Skeletal muscle satellite cell (primary cell): ENCODE results near the gene PTPRT.

ENCODE experiments used
- H3K27me3 ChIP-seq: 2 replicates; pipeline ENCODE4 v1.7.0; 2013; ENCODE audit warnings: low read length; ENCODE audit not compliant: control insufficient read depth, insufficient read depth
- H3K36me3 ChIP-seq: 2 replicates; pipeline ENCODE4 v1.7.0; 2013; ENCODE audit warnings: mild to moderate bottlenecking, control low read depth, low read length; ENCODE audit not compliant: insufficient read depth
- H3K4me1 ChIP-seq: 2 replicates; pipeline ENCODE4 v1.7.0; 2013; ENCODE audit warnings: low read length; ENCODE audit not compliant: control insufficient read depth, insufficient read depth
- H3K4me2 ChIP-seq: 2 replicates; pipeline ENCODE4 v1.7.0; 2013; ENCODE audit warnings: mild to moderate bottlenecking, low read length
- H3K4me3 ChIP-seq: 2 replicates; pipeline ENCODE4 v1.7.0; 2013; ENCODE audit warnings: low read length
- H3K9ac ChIP-seq: 2 replicates; pipeline ENCODE4 v1.7.0; 2013; ENCODE audit warnings: mild to moderate bottlenecking, low read depth, low read length, moderate library complexity
- H3K9me3 ChIP-seq: replicated peaks from 2 replicates; pipeline ENCODE4 v1.7.0; 2013; ENCODE audit warnings: mild to moderate bottlenecking, control low read depth, low read length

The PTPRT gene

GRCh38 chr20:42634156-42634555 lies 555.5 kb downstream of the PTPRT start:
- H3K4me1 ChIP-seq: no peaks in the 10 kb centered on the region
- no peaks in the 10 kb centered on the region for H3K27me3 ChIP-seq
- H3K36me3 ChIP-seq: no peaks in the 10 kb centered on the region
- peaks cover 3% of the 10 kb centered on the region for H3K9me3 ChIP-seq
- H3K4me3 ChIP-seq: no peak overlapping the region
- H3K9ac ChIP-seq: no peak overlapping the region
- H3K4me2 ChIP-seq: no peak overlapping the region

GRCh38 chr20:42628683-42629082 lies 561.0 kb downstream of the PTPRT start:
- Histone ChIP-seq H3K27me3 (no peaks in the 10 kb centered on the region), H3K9me3 (peaks cover 3% of the 10 kb centered on the region), H3K4me2 (no peak overlapping the region), H3K4me1 (no peaks in the 10 kb centered on the region), H3K9ac (no peak overlapping the region), H3K36me3 (no peaks in the 10 kb centered on the region), H3K4me3 (no peak overlapping the region)

DNA sequence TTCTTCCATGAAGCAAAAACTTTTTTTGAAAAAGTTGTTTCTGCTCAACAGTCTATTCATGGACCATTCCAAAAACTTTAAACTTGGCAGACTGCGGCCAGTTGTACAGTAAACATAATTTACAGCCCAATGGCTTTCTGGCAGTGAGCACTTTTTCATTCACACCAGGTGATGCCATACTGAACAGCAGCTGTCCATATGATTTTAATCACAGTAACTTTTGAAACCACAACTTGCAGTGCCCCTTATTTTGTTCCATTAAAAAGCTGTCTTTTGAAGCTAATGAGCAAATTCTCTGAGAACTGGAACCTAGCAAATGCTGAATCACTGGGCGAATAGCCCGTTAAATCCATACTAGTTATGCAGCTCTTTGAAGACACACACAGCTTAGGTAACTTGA lies 576.6 kb downstream of the PTPRT start:
- H3K4me3 ChIP-seq: no peak overlapping the region
- H3K4me2 ChIP-seq: no peak overlapping the region
- no peaks in the 10 kb centered on the region for H3K36me3 ChIP-seq
- no peaks in the 10 kb centered on the region for H3K4me1 ChIP-seq
- H3K27me3 ChIP-seq: no peaks in the 10 kb centered on the region
- no peak overlapping the region for H3K9ac ChIP-seq
- peaks cover 9% of the 10 kb centered on the region for H3K9me3 ChIP-seq

DNA sequence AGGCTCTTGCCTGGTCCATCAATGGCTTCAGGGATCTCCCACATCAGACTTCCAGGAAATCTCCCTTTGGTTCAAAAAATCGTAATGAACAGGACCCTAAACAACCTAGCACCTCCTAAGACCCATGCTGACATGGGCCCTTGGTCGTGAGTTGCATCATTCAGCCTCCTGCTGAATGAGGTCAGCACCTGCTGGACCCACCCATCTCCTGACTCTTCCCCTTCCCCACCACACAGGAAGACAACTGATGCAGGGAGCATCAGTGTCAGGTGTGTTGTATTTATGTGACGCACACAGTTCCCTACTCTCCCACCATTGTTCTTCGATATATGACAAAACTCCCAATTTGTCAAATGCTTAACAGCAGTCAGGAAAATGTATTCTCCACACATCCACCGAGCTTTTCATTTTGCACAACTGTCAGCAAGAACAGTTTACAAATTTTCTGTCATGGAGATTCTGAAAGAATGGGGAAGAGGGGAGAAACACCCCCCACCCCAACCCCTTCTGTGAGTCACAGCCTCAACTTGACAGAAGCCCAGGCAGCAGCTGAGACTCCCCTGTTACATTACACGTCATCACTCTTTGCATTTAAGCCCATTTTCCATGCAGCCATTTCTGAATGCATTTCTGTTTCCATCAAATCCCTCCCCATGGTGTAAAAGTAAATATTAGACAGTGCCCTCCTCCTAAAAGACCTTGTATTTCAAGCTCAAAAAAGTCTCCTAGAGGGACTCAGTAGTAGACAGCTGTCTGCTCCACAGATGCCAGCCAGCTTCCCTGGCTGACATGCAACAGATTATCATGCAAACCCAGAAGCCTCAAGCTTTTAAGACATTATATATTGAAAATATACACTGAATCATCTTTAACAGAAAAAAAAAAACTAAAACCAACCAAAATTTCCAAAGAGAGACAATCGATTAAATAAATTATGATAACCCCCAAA lies 577.5 kb downstream of the PTPRT start:
- Histone ChIP-seq H3K27me3 (no peaks in the 10 kb centered on the region), H3K4me2 (no peak overlapping the region), H3K4me3 (no peak overlapping the region), H3K9ac (no peak overlapping the region), H3K9me3 (peaks cover 9% of the 10 kb centered on the region), H3K36me3 (no peaks in the 10 kb centered on the region), H3K4me1 (no peaks in the 10 kb centered on the region)

DNA sequence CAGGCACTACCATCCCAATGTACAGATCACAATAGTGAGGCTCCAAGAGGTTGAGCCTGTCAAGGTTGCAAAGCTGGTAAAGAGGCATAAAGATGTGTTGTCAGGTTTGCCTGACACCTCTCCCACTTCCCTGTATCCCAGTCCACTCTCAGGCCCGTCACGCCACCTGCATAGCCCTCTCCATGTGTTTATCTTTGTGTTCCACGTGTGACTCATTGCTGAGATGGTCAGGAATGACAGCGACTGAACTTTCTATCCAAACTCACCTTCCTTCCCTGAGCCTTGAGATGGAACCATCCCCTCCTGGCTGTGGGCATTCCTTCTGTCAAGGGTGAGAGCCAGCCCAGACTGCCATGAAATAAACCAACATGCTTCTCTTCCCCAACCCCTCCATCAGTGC lies 578.3 kb downstream of the PTPRT start:
- H3K9ac ChIP-seq: no peak overlapping the region
- no peak overlapping the region for H3K4me2 ChIP-seq
- no peak overlapping the region for H3K4me3 ChIP-seq
- no peaks in the 10 kb centered on the region for H3K36me3 ChIP-seq
- no peaks in the 10 kb centered on the region for H3K4me1 ChIP-seq
- H3K9me3 ChIP-seq: peaks cover 9% of the 10 kb centered on the region
- no peaks in the 10 kb centered on the region for H3K27me3 ChIP-seq

- H3K4me3 ChIP-seq: no peak overlapping the region
- no peak overlapping the region for H3K9ac ChIP-seq
- H3K9me3 ChIP-seq: peaks cover 19% of the 10 kb centered on the region
- no peaks in the 10 kb centered on the region for H3K4me1 ChIP-seq
- no peak overlapping the region for H3K4me2 ChIP-seq
- no peaks in the 10 kb centered on the region for H3K36me3 ChIP-seq
- H3K27me3 ChIP-seq: no peaks in the 10 kb centered on the region
Measured at GRCh38 chr20:42610070-42610469, 579.6 kb downstream of the PTPRT start.

DNA sequence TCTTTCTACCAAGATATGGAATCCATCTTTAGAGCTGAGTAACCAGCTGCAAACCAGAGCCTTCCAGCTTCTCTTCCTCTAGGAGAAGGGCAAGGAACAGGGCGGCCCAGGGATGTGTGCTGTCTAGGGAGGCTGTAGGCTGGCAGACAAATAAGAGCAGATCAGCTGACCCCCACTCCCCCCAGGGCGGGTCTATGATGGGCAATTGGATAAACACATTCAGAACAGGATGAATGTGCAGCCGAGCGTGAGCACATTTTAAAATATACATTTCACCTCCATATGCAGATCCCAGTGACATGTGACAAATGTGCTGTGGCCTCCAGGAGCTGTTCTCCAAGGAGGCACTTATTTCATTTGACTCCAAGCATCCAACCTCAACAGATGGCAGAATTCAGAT lies 580.1 kb downstream of the PTPRT start:
- Histone ChIP-seq H3K4me2 (no peak overlapping the region), H3K27me3 (no peaks in the 10 kb centered on the region), H3K4me1 (no peaks in the 10 kb centered on the region), H3K9ac (no peak overlapping the region), H3K36me3 (no peaks in the 10 kb centered on the region), H3K4me3 (no peak overlapping the region), H3K9me3 (peaks cover 20% of the 10 kb centered on the region)

GRCh38 chr20:42604998-42605956 lies 584.4 kb downstream of the PTPRT start:
- no peaks in the 10 kb centered on the region for H3K27me3 ChIP-seq

DNA sequence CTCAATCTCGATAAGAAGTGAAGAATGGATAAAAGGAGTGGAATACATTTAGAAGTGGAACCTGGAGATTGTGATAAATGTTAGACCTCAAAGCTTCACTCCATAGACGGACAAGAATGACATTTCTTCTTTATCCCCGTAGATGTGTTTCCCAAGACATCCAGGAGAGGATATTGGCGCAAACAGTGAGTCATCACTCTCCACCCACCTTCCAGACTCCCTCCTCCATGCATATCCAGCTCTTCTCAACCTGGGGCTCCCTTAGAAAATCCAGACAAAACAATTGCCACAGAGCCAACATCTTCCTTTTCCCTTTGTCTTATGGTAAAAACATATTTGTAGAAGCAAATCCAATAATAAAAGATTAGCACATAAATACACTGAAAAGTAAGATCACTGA lies 586.1 kb downstream of the PTPRT start:
- no peak overlapping the region for H3K4me2 ChIP-seq
- H3K27me3 ChIP-seq: no peaks in the 10 kb centered on the region
- peaks cover 24% of the 10 kb centered on the region for H3K9me3 ChIP-seq
- no peaks in the 10 kb centered on the region for H3K36me3 ChIP-seq
- H3K4me1 ChIP-seq: no peaks in the 10 kb centered on the region
- H3K4me3 ChIP-seq: no peak overlapping the region
- no peak overlapping the region for H3K9ac ChIP-seq

More at GRCh38 chr20:42604998-42605956, 584.4 kb downstream of the PTPRT start:
- Histone ChIP-seq H3K4me1 (no peaks in the 10 kb centered on the region), H3K9ac (no peak overlapping the region), H3K4me3 (no peak overlapping the region), H3K36me3 (no peaks in the 10 kb centered on the region), H3K4me2 (no peak overlapping the region), H3K9me3 (peaks cover 19% of the 10 kb centered on the region)

- no peaks in the 10 kb centered on the region for H3K27me3 ChIP-seq
- H3K4me2 ChIP-seq: no peak overlapping the region
- H3K4me3 ChIP-seq: no peak overlapping the region
- H3K36me3 ChIP-seq: no peaks in the 10 kb centered on the region
- no peaks in the 10 kb centered on the region for H3K4me1 ChIP-seq
- H3K9ac ChIP-seq: no peak overlapping the region
- peaks cover 14% of the 10 kb centered on the region for H3K9me3 ChIP-seq
Measured at GRCh38 chr20:42598581-42598980, 591.1 kb downstream of the PTPRT start.

- Histone ChIP-seq H3K4me1 (no peaks in the 10 kb centered on the region), H3K9ac (no peak overlapping the region), H3K9me3 (peaks cover 16% of the 10 kb centered on the region), H3K4me3 (no peak overlapping the region), H3K4me2 (no peak overlapping the region), H3K36me3 (no peaks in the 10 kb centered on the region), H3K27me3 (no peaks in the 10 kb centered on the region)
Measured at GRCh38 chr20:42595625-42596024, 594.1 kb downstream of the PTPRT start.
